HG03439 (cell line): Measurements from ENCODE around the gene FBXL12.
"Not testable (repeated sequence)": the region's sequence is repeated elsewhere in the genome, so short reads cannot be mapped to it uniquely, and the experiment has no call there.

Source experiments
- ATAC-seq: cut with Tn5 transposase; IDR thresholded peaks from one replicate; pipeline ENCODE4 v1.9.1; 2021; ENCODE audit warnings: mild to moderate bottlenecking, moderate library complexity; ENCODE audit not compliant: unreplicated experiment

The FBXL12 gene, protein sequence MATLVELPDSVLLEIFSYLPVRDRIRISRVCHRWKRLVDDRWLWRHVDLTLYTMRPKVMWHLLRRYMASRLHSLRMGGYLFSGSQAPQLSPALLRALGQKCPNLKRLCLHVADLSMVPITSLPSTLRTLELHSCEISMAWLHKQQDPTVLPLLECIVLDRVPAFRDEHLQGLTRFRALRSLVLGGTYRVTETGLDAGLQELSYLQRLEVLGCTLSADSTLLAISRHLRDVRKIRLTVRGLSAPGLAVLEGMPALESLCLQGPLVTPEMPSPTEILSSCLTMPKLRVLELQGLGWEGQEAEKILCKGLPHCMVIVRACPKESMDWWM

DNA sequence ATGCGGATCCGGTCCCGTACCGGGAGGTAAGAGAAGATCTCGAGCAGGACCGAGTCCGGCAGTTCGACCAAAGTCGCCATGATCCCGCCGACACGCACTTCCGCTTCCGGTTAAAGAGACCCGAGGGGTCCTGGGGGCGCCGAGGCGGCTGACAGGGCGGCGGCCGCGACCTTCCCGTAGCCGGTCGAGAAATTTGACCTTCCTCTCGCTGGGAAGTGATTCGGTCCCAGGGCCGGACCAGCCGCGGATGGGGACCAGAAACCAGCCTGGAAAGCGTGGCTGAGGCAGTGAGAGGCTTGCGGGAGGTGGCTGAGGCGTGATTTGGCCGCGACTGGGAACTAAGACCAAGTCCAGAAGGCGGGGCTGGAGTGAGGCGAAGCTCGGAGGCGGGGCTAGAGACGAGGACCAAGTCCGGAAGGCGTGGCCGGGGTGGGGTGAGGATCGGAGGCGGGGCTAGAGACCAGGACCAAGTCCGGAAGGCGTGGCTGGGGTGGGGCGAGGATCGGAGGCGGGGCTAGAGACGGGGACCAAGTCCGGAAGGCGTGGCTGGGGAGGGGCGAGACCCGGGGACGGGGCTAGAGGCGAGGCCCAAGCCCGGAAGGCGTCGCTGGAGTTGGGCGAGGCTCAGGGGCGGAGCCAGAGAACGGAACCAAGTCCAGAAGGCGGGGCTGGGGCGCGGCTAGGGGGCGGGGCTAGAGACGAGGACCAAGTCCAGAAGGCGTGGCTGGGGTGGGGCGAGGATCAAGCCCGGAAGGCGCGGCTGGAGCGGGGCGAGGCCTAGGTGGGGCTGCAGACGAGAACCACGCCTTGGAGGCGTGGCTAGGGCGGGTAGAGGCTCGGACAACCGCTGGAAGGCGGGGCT lies at the start of gene FBXL12:
Gene FBXL12, minus strand, starts transcription at position 346 of the 862 bp plus-strand sequence. Its CDS starts 266 bp downstream, at position 80.
- peak; percentile 86 for ATAC-seq

DNA sequence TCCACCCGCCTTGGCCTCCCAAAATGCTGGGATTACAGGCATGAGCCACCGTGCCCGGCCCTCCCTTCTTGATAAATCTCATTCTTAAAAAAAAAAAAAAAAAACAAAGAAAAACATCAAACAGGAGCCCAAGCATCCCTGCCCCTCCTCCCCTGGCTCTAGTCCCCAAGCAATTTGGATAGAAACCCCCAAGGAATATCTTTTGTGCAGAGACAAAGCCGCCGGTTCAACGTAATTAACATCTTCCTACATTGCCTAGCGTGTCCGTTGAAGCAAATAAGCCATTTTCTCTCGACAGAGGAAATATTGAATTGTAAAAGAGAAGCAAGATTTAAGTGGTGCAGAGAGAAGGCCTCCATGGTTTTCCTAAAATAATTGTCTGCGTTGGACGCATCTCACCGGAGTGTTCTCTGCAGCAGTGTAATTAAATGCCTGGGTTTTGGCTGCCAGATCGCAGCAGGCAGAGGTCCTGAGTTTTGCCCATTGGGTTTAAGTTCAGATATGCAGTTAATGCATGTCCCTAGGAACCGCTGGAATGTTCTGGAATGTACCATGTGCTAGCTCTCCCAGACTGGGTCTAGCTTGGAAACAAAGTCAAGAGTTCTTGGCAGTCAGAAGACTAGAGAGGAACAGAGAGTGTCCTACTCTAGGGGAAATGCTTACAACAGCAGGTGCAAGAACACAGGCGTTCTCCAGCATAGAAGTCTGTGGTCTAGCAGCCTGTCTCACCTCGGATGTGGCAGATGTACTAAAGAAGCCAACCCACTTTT lies 47.0 kb upstream of the FBXL12 start:
- no peak for ATAC-seq

DNA sequence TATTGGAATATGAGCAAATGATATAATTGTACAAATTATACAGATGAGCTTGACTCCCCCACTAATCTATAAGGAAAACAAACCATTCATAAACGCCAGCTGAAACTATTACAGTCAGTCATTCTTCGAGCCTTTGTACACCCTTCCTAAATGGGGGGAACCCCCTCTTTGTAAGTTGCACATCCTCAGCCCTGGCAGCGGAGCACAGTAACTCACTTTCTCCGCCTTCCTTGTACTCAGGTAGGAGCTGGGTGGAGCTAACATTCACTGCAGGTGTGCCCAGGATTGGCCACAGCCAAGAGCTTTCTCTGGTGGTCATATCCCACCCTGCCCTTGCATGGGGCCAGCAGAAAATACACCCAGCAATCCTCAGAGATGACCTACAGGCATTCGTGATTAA lies 44.9 kb upstream of the FBXL12 start:
- ATAC-seq, result no peak

DNA sequence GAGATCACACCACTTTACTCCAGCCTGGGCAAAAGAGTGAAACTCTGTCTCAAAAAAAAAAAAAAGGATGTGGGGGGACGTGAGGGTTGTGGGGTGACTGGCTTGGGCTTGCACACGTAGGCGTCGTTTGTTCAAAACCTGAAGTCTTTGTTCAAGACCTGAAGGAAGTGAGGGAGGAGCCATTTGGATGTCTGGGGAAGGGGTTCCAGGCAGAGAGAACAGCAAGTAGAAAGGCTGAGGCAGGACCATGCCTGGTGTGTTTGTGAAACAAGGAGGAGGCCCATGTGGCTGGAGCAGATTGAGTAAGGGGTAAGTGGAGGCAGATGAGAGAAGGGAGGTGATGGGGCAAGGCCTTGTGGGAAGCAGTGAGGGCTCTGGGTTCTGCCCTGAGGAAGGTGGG lies 44.1 kb upstream of the FBXL12 start:
- no peak for ATAC-seq

DNA sequence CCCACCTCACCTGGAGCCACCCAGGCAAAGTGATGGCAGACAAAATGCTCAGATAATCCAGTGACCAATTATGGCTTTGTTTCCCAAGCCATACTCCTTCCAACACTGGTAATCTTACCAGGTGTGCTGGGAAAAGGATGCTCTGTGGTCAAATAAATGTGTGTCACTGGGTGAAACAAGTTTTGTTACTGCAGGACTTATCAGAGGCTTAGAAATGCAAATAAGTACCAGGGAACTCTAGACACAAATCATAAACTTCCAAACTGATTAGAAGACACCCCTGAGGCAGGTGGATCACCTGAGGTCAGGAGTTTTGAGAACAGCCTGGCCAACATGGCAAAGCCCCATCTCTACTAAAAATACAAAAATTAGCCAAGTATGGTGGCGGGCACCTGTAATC lies 42.6 kb upstream of the FBXL12 start:
- ATAC-seq, result no peak

DNA sequence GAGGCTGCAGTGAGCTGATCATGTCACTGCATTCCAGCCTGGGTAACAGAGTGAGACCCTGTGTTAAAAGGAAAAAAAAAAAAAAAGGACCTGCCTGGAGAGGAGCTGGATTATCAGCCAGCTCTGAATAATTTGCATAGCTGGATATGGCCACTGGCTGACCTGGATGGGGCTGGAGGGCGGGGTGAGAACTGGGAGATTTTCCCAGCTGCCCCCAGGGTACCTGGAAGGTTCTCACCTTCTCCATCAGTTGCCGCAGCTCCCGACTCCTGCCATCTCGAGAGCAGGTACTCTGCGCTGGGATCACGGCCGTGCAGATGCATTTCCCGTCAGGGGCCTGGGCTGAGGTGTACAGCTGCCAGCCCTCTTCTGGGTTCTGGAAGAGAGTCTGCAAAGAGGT lies 41.5 kb upstream of the FBXL12 start:
- ATAC-seq, result no peak

DNA sequence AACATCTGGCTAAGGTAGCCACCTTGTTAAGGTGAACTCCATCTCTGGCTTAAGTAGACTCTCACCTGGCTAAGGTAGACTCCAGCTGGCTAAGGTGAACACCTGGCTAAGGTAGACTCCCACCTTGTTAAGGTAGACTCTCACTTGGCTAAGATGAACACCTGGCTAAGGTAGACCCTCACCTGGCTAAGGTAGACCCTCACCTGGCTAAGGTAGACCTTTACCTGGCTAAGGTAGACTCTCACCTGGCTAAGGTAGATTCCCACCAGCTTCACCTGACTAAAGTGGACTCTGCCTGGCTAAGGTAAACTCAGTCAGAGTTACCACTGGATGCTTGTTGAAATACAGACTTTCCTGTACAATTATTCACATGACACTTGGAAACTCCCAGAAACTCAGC lies 39.9 kb upstream of the FBXL12 start:
- no peak for ATAC-seq

DNA sequence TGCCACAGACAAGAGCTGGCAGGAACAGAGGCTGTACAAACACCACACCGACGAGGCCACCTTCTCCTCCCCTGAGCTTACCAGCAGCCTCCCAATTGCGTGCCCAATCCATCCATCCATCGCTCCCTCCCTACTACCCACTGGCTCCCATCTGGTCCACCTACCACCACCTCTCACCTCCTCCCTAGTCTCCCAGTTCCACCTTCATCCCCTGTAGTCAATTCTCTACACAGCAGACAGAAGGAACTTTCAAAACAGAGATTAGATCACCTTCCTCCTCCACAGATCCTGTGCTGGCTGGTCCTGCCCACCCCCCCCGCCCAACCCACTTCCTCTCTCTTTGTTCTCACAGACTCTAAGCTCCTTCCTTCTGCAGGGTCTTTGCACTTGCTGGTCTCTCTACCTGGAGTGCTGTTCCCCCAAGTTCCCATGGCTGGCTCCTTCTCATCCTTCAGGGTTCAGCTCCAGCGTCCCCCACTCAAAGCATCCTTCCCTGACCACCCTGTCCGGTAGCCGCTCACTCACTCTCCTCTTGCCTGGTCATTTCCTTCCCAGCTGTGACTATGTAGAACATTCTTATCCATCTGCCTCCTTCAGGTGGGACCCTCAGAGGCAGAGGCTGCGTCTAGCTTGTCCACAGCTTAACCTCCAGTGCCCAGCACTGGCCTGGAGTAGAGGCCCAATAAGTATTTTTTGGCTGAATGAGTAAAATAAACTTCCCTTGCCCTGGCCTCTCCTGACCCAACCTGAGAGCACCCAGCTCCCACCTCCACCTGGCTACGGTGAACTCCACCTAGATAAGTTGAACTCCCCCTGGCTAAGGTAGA lies 39.3 kb upstream of the FBXL12 start:
- no peak for ATAC-seq

DNA sequence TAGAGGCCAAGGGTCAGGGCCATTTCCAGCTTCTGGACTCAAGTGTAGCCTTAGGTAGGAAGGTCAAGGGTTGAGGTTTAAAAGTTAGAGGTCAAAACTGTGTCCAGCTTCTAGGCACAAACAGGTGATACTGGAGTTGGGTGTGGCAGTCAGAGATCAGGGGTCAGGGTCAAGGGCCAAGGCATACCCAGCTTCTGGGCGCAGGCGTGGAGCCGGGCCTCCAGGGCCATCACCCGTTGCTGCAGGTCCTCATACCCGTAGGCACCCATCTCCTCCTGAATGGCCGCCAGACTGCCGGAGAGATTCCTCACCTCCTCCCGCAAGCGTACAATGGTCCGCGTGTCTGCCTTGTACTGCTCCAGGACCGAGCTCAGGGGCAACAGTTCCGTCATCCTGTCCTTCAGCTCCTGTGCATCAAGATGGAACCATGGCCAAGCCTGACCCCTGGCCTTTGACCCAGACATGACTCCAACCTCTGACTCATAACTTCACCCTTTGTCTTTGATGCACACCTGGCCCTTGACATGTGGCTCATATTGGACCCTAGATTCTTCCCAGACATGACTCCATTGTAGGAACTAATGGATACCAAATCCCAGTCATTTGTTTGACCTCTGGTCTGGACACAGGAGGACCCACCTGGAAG lies 38.3 kb upstream of the FBXL12 start:
- ATAC-seq, result no peak

DNA sequence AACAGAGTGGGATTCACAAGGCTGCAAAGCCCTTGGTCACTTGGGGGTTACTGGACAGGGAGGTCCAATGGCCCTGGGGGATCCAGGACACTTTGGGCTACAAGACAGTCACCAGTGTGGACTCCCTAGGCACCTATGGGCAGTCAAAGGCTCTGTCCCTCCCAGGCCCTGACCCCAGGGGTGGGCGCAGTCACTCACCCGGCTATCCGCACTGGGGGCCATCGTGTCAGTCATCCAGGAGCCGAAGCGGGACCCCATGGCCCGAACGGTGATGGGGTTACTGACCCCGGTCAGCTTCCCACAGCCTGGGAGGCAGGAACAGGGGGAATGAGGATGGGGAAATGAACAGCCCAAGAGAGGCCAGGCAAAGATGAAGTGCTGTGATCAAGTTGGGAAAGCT lies 37.7 kb upstream of the FBXL12 start:
- no peak for ATAC-seq

DNA sequence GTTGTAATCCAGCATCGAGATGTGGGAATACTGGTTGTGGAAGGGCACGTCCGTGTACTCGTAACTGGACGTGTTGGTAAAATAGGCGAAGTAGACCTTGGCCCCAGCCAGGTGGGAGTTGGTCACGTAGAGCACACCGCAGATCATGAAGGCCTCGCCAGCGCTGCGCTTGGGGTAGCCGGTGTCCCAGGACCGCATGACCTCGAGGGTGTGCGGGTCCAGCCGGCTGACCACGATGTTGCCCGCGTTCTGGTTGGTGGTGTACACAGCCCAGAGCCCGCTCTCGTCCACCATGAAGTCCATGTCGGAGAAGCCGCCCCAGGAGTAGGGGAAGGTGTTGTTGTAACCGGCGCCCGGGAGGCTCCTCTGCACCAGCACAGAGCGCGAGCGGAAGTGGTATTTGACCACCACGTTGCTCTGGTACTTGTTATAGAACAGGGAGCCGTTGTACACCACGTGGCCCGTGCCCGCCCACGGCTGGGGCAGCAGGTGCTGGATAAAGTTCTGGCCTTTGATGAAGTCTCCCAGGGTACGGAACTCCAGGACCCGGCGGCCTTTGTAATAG lies 35.5 kb upstream of the FBXL12 start:
- ATAC-seq, result no peak

DNA sequence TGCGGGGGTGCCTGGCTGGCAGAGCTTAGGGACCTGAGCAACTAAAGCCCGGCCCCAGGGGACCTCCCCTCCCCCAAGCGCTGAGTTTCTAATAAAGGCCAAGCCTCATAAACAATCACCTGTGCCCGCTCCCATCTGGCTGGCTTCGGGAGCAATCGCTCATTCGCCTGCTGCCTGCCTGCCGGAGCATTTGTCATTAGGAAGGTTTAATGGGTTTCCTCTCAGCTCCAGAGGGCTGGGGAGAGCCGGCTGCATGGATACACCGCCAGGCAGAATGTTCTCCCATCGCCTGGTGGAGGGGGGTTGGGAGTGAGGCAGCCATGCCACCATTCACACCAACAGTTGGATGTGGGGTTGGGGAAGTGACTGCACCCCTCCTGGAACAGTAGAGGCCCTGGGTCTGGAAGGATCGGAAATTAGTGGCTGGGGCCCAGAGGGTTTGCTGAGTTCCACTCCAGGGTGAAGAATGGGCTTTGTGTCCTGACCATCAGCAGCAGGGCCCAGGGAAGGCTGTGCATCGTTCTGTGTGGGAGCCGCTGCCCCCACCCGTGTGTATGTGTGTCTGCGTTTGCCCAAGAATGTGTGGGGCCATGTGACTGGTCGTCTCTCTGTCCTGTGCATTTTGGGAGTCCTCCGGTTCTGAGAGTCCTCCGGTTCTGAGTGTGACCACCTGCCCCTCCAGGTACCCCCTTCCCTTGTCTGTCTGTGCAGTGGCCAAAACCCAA lies 31.5 kb upstream of the FBXL12 start:
- no peak for ATAC-seq

DNA sequence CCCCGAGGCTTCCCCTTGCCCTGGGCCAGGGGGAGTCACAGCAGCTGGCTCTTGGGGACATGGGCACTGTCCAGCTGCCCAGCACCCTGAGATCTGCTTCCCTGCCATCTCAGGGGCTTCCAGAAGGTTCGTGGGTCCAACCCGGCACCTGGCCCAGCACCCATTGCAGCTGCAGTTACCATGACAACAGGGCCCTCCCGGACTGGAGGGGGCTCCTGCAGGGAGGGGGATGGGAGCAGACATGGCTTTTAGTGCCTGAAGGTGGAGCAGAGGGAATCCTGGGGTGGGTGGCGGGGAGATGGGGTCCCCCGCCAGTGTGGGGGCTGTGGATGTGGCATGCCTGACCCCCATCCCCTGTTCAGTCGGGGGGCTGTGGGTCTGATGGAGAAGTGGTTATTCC lies 30.9 kb upstream of the FBXL12 start:
- ATAC-seq, result no peak

DNA sequence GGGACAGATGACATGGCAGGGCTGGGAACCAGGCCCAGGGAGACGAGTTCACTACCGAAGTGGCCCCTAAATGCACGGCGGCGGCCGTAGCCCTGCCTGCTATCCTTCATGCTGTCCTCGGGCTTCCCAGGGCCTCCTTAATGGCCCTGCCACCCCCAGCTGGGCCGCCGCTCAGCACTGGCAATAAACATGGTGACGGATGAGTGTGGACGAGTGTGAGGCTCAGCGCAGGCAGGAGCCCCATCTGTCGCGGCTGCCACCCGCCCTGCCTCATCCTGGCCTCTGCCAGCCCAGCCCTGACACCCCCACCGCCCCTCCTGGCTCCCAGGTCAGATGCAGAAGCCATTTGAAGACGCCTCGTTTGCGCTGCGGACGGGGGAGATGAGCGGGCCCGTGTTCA lies 29.9 kb upstream of the FBXL12 start:
- no peak for ATAC-seq

DNA sequence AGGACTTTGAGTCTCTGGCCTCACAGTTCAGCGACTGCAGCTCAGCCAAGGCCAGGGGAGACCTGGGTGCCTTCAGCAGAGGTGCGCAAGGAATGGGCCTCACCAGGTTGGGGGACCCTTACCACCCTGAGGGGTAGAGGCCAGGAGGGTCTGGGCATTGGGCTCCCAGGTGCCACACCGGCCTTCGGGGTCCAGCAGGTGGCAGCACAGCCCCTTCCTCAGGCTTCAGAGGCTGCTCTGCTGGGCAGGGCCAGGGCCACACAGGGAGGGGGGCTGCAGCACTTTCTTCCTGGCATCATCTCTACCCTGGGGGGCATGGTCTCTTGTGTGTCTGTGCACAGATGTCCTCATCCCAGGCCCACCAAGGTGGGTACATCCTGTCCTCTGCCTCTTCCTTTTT lies 29.2 kb upstream of the FBXL12 start:
- no peak for ATAC-seq

DNA sequence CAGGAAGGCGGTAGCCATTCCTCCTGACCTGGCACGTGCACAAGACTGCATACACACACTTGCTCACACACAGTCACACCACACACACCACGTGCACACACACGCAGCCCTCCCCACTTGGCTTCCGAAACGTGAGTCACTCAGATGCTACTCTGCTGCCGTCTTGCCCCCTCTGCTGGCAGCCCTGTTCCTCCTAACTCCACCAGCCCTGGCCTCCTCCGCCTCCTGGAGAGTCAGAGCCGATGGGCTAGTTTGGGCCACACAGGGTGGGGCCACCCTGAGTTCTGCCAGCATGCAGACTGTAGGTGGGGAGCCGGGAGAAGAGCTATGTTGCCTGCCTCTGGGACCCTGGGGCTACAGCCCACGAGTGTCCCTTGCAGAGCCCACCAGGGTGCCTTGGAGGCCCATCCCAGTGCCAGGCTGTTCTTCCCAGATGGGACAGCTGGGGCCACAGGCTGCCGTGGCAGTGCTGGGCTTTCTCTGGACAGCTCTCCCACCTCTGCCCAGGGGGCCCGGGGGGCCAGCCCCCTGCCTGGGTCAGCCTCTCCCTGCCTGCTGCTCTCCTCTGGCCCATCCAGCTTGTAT lies 28.3 kb upstream of the FBXL12 start:
- no peak for ATAC-seq

DNA sequence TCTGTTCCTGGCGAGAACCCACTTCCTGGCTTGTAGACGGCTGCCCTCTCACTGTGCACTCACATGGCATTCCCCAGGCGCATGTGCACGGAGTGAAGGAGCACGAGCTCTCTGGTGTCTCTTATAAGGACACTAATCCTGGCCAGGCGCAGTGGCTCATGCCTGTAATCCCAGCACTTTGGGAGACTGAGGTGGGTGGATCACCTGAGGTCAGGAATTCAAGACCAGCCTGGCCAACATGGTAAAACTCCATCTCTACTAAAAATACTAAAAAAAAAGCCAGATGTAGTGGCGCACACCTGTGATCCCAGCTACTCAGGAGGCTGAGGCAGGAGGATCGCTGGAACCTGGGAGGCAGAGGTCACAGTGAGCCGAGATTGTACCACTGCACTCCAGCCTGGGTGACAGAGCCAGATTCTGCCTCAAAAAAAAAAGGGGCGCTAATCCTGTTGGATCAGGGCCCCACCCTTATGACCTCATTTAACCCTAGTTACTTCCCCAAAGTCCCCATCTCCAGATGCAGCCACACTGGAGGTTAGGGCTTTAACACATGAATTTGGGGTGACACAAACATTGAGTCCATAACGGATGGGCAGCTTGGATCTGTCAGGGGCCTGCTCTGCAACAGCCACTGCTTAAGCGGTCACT lies 24.9 kb upstream of the FBXL12 start:
- not testable (repeated sequence) for ATAC-seq
